Mesendoderm (in vitro differentiated cells): ENCODE data around the gene OSBPL6.
"Not testable (repeated sequence)": the region's sequence is repeated elsewhere in the genome, so short reads cannot be mapped to it uniquely, and the experiment has no call there.

Source experiments
- DNase-seq: peaks from one replicate; pipeline ENCODE4 v3.0.0; 2013
- H2AK5ac ChIP-seq: 2 replicates; pipeline ENCODE4 v1.6.1; 2013; ENCODE audit warnings: low read length, inconsistent platforms
- H2BK120ac ChIP-seq: 2 replicates; pipeline ENCODE4 v1.6.1; 2013; ENCODE audit warnings: low read depth, mild to moderate bottlenecking, low read length, moderate library complexity, mixed read lengths
- H2BK15ac ChIP-seq: replicated peaks from 2 replicates; pipeline ENCODE4 v1.6.1; 2013; ENCODE audit warnings: low read depth, mild to moderate bottlenecking, moderate library complexity
- H2BK5ac ChIP-seq: 2 replicates; pipeline ENCODE4 v1.6.1; 2013; ENCODE audit warnings: low read length, inconsistent platforms
- H3K18ac ChIP-seq: 2 replicates; pipeline ENCODE4 v1.6.1; 2013; ENCODE audit warnings: mild to moderate bottlenecking, low read length, mixed read lengths
- H3K23ac ChIP-seq: one replicate; pipeline ENCODE4 v1.6.1; 2013; ENCODE audit warnings: low read length
- H3K27ac ChIP-seq: 2 replicates; pipeline ENCODE4 v1.5.1; 2013; ENCODE audit warnings: low read depth, mild to moderate bottlenecking, inconsistent platforms, low read length, moderate library complexity
- H3K27me3 ChIP-seq: 2 replicates; pipeline ENCODE4 v1.6.1; 2013; ENCODE audit warnings: low read length, control low read depth, mild to moderate bottlenecking, inconsistent platforms; ENCODE audit not compliant: insufficient read depth, poor library complexity
- H3K36me3 ChIP-seq: 2 replicates; pipeline ENCODE4 v1.6.1; 2013; ENCODE audit warnings: low read length, inconsistent platforms; ENCODE audit not compliant: control insufficient read depth, insufficient read depth
- H3K4ac ChIP-seq: one replicate; pipeline ENCODE4 v1.6.1; 2013; ENCODE audit warnings: low read depth, mild to moderate bottlenecking, low read length, moderate library complexity
- H3K4me1 ChIP-seq: 2 replicates; pipeline ENCODE4 v1.6.1; 2013; ENCODE audit warnings: low read depth, low read length, inconsistent platforms; ENCODE audit not compliant: control insufficient read depth
- H3K4me2 ChIP-seq: 2 replicates; pipeline ENCODE4 v1.6.1; 2013; ENCODE audit warnings: low read length
- H3K4me3 ChIP-seq: 2 replicates; pipeline ENCODE4 v1.5.1; 2013; ENCODE audit warnings: mild to moderate bottlenecking, low read length
- H3K56ac ChIP-seq: one replicate; pipeline ENCODE4 v1.6.1; 2013; ENCODE audit warnings: low read length
- H3K79me1 ChIP-seq: 2 replicates; pipeline ENCODE4 v1.6.1; 2013; ENCODE audit warnings: low read length, inconsistent platforms
- H3K79me2 ChIP-seq: 2 replicates; pipeline ENCODE4 v1.6.1; 2013; ENCODE audit warnings: mild to moderate bottlenecking, low read length; ENCODE audit not compliant: control insufficient read depth, insufficient read depth
- H3K9ac ChIP-seq: 2 replicates; pipeline ENCODE4 v1.6.1; 2013; ENCODE audit warnings: low read length, inconsistent platforms
- H4K5ac ChIP-seq: one replicate; pipeline ENCODE4 v1.6.1; 2013; ENCODE audit warnings: low read length
- H4K8ac ChIP-seq: one replicate; pipeline ENCODE4 v1.6.1; 2013; ENCODE audit warnings: low read depth, mild to moderate bottlenecking, control low read depth, low read length, moderate library complexity
- WGBS: extraction: QIAGEN DNeasy Blood & Tissue Kit; methylation state at CpG from one replicate; pipeline ENCODE4 v1.1.7; 2013; ENCODE audit warnings: low lambda C conversion rate, missing lambda C conversion rate; ENCODE audit not compliant: insufficient coverage; ENCODE audit errors: extremely low coverage; 5-methylcytosine and 5-hydroxymethylcytosine counted together

Gene OSBPL6

GRCh38 chr2:178323331-178323730 is 129.0 kb downstream of the OSBPL6 start:
- H3K27ac ChIP-seq, H3K79me1 ChIP-seq, H2AK5ac ChIP-seq, H3K4me2 ChIP-seq, H3K9ac ChIP-seq, H2BK15ac ChIP-seq, H2BK5ac ChIP-seq, H3K27me3 ChIP-seq, H3K4me3 ChIP-seq, H3K79me2 ChIP-seq, H4K8ac ChIP-seq, H3K4me1 ChIP-seq, H2BK120ac ChIP-seq, H3K18ac ChIP-seq, H3K4ac ChIP-seq, DNase-seq, H4K5ac ChIP-seq, H3K56ac ChIP-seq, H3K23ac ChIP-seq, H3K36me3 ChIP-seq: not testable (repeated sequence)
- no CpG with 5 or more reads among the region's 6 CpGs for WGBS

- Histone ChIP-seq H3K18ac (no peak overlapping the region), H3K79me1 (no peaks in the 10 kb centered on the region), H3K36me3 (no peaks in the 10 kb centered on the region), H3K27me3 (no peaks in the 10 kb centered on the region), H3K79me2 (no peaks in the 10 kb centered on the region), H2BK15ac (no peak overlapping the region), H3K27ac (no peak overlapping the region), H3K4ac (no peak overlapping the region), H3K4me2 (no peak overlapping the region), H2BK5ac (no peak overlapping the region), H4K8ac (no peak overlapping the region), H4K5ac (no peak overlapping the region), H2AK5ac (no peak overlapping the region), H3K4me3 (no peak overlapping the region), H3K56ac (no peak overlapping the region), H3K9ac (no peak overlapping the region), H2BK120ac (no peak overlapping the region), H3K4me1 (no peaks in the 10 kb centered on the region), H3K23ac (no peak overlapping the region)
- DNase-seq = no peak
- no CpG with 5 or more reads among the region's 5 CpGs for WGBS
Measured at GRCh38 chr2:178324077-178324476, 129.8 kb downstream of the OSBPL6 start.

GRCh38 chr2:178325268-178325667 is 131.0 kb downstream of the OSBPL6 start:
- no peak overlapping the region for H4K5ac ChIP-seq
- H3K4me1 ChIP-seq = no peaks in the 10 kb centered on the region
- no peaks in the 10 kb centered on the region for H3K27me3 ChIP-seq
- no CpG with 5 or more reads among the region's 2 CpGs for WGBS
- H3K4me2 ChIP-seq = no peak overlapping the region
- no peaks in the 10 kb centered on the region for H3K79me1 ChIP-seq
- no peak overlapping the region for H2BK120ac ChIP-seq
- H4K8ac ChIP-seq = no peak overlapping the region
- no peak overlapping the region for H3K56ac ChIP-seq
- no peak overlapping the region for H3K18ac ChIP-seq
- DNase-seq = no peak
- no peak overlapping the region for H3K9ac ChIP-seq
- no peak overlapping the region for H3K23ac ChIP-seq
- no peak overlapping the region for H2AK5ac ChIP-seq
- H3K4me3 ChIP-seq = no peak overlapping the region
- no peaks in the 10 kb centered on the region for H3K36me3 ChIP-seq
- no peak overlapping the region for H2BK5ac ChIP-seq
- H3K79me2 ChIP-seq = no peaks in the 10 kb centered on the region
- H3K4ac ChIP-seq = no peak overlapping the region
- no peak overlapping the region for H3K27ac ChIP-seq
- H2BK15ac ChIP-seq = no peak overlapping the region

- Histone ChIP-seq H3K4ac (no peak overlapping the region), H3K27ac (no peak overlapping the region), H2AK5ac (no peak overlapping the region), H3K4me2 (no peak overlapping the region), H3K79me2 (no peaks in the 10 kb centered on the region), H3K9ac (no peak overlapping the region), H2BK5ac (no peak overlapping the region), H2BK120ac (no peak overlapping the region), H3K4me3 (no peak overlapping the region), H3K4me1 (no peaks in the 10 kb centered on the region), H3K56ac (no peak overlapping the region), H3K79me1 (no peaks in the 10 kb centered on the region), H4K5ac (no peak overlapping the region), H3K23ac (no peak overlapping the region), H3K36me3 (no peaks in the 10 kb centered on the region), H3K18ac (no peak overlapping the region), H4K8ac (no peak overlapping the region), H3K27me3 (no peaks in the 10 kb centered on the region), H2BK15ac (no peak overlapping the region)
- WGBS = no CpG with 5 or more reads among the region's 4 CpGs
- DNase-seq = no peak
Measured at GRCh38 chr2:178327516-178327915, 133.2 kb downstream of the OSBPL6 start.

- Histone ChIP-seq H3K4me2 (no peak overlapping the region), H3K27ac (no peak overlapping the region), H4K8ac (no peak overlapping the region), H3K18ac (no peak overlapping the region), H3K79me1 (no peaks in the 10 kb centered on the region), H3K4me1 (no peaks in the 10 kb centered on the region), H3K4me3 (no peak overlapping the region), H2BK15ac (no peak overlapping the region), H3K23ac (no peak overlapping the region), H2BK120ac (no peak overlapping the region), H4K5ac (no peak overlapping the region), H3K79me2 (no peaks in the 10 kb centered on the region), H3K9ac (no peak overlapping the region), H3K56ac (no peak overlapping the region), H2AK5ac (no peak overlapping the region), H3K36me3 (no peaks in the 10 kb centered on the region), H3K4ac (no peak overlapping the region), H3K27me3 (no peaks in the 10 kb centered on the region), H2BK5ac (no peak overlapping the region)
- DNase-seq = no peak
- no CpG with 5 or more reads among the region's 1 CpG for WGBS
Measured at GRCh38 chr2:178328037-178328436, 133.7 kb downstream of the OSBPL6 start.

GRCh38 chr2:178330175-178331017 is 136.1 kb downstream of the OSBPL6 start:
- no peak overlapping the region for H3K4ac ChIP-seq
- no peak overlapping the region for H3K23ac ChIP-seq
- H2AK5ac ChIP-seq = no peak overlapping the region
- no CpG with 5 or more reads among the region's 8 CpGs for WGBS
- no peaks in the 10 kb centered on the region for H3K79me2 ChIP-seq
- no peaks in the 10 kb centered on the region for H3K36me3 ChIP-seq
- no peak overlapping the region for H3K4me3 ChIP-seq
- no peak overlapping the region for H2BK5ac ChIP-seq
- H4K8ac ChIP-seq = no peak overlapping the region
- H3K4me2 ChIP-seq = no peak overlapping the region
- no peak overlapping the region for H3K56ac ChIP-seq
- no peak overlapping the region for H3K27ac ChIP-seq
- no peak overlapping the region for H3K18ac ChIP-seq
- H2BK120ac ChIP-seq = no peak overlapping the region
- no peaks in the 10 kb centered on the region for H3K79me1 ChIP-seq
- H2BK15ac ChIP-seq = no peak overlapping the region
- H3K27me3 ChIP-seq = no peaks in the 10 kb centered on the region
- no peak overlapping the region for H4K5ac ChIP-seq
- no peaks in the 10 kb centered on the region for H3K4me1 ChIP-seq
- H3K9ac ChIP-seq = no peak overlapping the region
- no peak for DNase-seq
